SK-N-SH (cell line): Measurements from ENCODE around the gene TPRG1. TPM values are rescaled to one million over a fixed set of nuclear protein-coding genes. Genes with fewer than 3 reads are reported as not detected.

Source experiments
- CTCF ChIA-PET: fragments of 300-600, 350-600 bp; formaldehyde crosslinking; extraction: SDS; loops from one replicate; lab custom pipeline; 2021; lab: Yijun Ruan, JAX
- POLR2A ChIA-PET: fragments of 350-600 bp; sonication (Branson Sonifier 250); formaldehyde crosslinking; extraction: SDS; loops from one replicate; lab custom pipeline; 2020; ENCODE audit warnings: antibody characterized with exemption, inconsistent platforms; lab: Yijun Ruan, JAX
- DNase-seq: peaks from one replicate; pipeline ENCODE4 v3.0.0; 2012
- H2AFZ ChIP-seq: fragments of 200-600 bp; sonication (generic); 2 replicates; pipeline ENCODE4 v1.8.1; 2016; ENCODE audit warnings: antibody characterized with exemption, mild to moderate bottlenecking, low read depth
- H3F3A ChIP-seq: fragments of 200-600 bp; sonication (generic); replicated peaks from 2 replicates; pipeline ENCODE3; 2016; ENCODE audit warnings: antibody characterized with exemption, mild to moderate bottlenecking; ENCODE audit not compliant: insufficient read depth
- H3K27ac ChIP-seq, 2 experiments: fragments of 200-500 bp in 1 of 2; fragments of 200-600 bp in 1 of 2; sonication (Bioruptor generic) in 1 of 2; sonication (generic), shearing (Covaris generic) in 1 of 2; 2 replicates each; pipeline versions ENCODE4 v1.5.1 to v1.6.1; 2014 to 2016; ENCODE audit warnings: low read depth in 2 of 2, inconsistent platforms in 1 of 2, low read length in 1 of 2, mild to moderate bottlenecking in 1 of 2, mixed read lengths in 1 of 2
- H3K27me3 ChIP-seq: fragments of 200-600 bp; sonication (generic), shearing (Covaris generic); 2 replicates; pipeline ENCODE4 v1.6.1; 2016; ENCODE audit warnings: mixed run types; ENCODE audit not compliant: insufficient read depth
- H3K36me3 ChIP-seq, 2 experiments: fragments of 200-500 bp in 1 of 2; fragments of 200-600 bp in 1 of 2; sonication (Bioruptor generic) in 1 of 2; sonication (generic) in 1 of 2; replicated peaks in 1 of 2; 2 replicates each; pipeline versions ENCODE3 to v1.5.1; 2014 to 2016; ENCODE audit warnings: low read length in 1 of 2, mild to moderate bottlenecking in 1 of 2; ENCODE audit not compliant: insufficient read depth in 2 of 2, control insufficient read depth in 1 of 2
- H3K4me1 ChIP-seq, 2 experiments: fragments of 200-500 bp in 1 of 2; fragments of 200-600 bp in 1 of 2; sonication (Bioruptor generic) in 1 of 2; sonication (generic), shearing (Covaris generic) in 1 of 2; 2 replicates each; pipeline versions ENCODE4 v1.5.1 to v1.6.1; 2014 to 2016; ENCODE audit warnings: low read depth in 1 of 2, low read length in 1 of 2, mixed run types in 1 of 2; ENCODE audit not compliant: insufficient read depth in 2 of 2, control insufficient read depth in 1 of 2
- H3K4me2 ChIP-seq: fragments of 200-600 bp; sonication (generic), shearing (Covaris generic); 2 replicates; pipeline ENCODE4 v1.6.1; 2017; ENCODE audit warnings: mixed run types
- H3K4me3 ChIP-seq, 2 experiments: fragments of 200-500 bp in 1 of 2; fragments of 200-600 bp in 1 of 2; sonication (Bioruptor generic) in 1 of 2; sonication (generic), shearing (Covaris generic) in 1 of 2; 2 replicates each; pipeline versions ENCODE4 v1.5.1 to v1.8.1; 2014 to 2016; ENCODE audit warnings: low read depth in 2 of 2, inconsistent platforms in 1 of 2, low read length in 1 of 2, mild to moderate bottlenecking in 1 of 2, mixed read lengths in 1 of 2, moderate library complexity in 1 of 2
- H3K79me2 ChIP-seq: fragments of 200-600 bp; sonication (generic); 2 replicates; pipeline ENCODE4 v1.8.1; 2017; ENCODE audit warnings: mild to moderate bottlenecking; ENCODE audit not compliant: insufficient read depth
- H3K9ac ChIP-seq: fragments of 200-600 bp; sonication (generic); 2 replicates; pipeline ENCODE4 v1.6.1; 2017; ENCODE audit warnings: mixed run types
- H3K9me2 ChIP-seq: fragments of 200-600 bp; sonication (generic); 2 replicates; pipeline ENCODE4 v1.6.1; 2017; ENCODE audit warnings: mixed run types
- H3K9me3 ChIP-seq: fragments of 200-600 bp; sonication (generic); 2 replicates; pipeline ENCODE4 v1.6.1; 2017; ENCODE audit warnings: mixed run types, mild to moderate bottlenecking, moderate library complexity
- H4K20me1 ChIP-seq: fragments of 200-600 bp; sonication (generic); 2 replicates; pipeline ENCODE4 v1.6.1; 2017; ENCODE audit warnings: mild to moderate bottlenecking, mixed run types; ENCODE audit not compliant: insufficient read depth
- EZH2phosphoT487 ChIP-seq: fragments of 200-600 bp; sonication (generic); IDR thresholded peaks from 2 replicates; pipeline ENCODE4 v1.6.1; 2017; ENCODE audit warnings: low read depth, mixed run types, mild to moderate bottlenecking, antibody characterized with exemption, moderate library complexity, borderline replicate concordance
- FOXM1 ChIP-seq: IDR thresholded peaks from 2 replicates; pipeline ENCODE4 v1.4.0; 2012; ENCODE audit warnings: low read depth, mild to moderate bottlenecking
- NRF1 ChIP-seq: IDR thresholded peaks from 2 replicates; pipeline ENCODE4 v1.6.1; 2012; ENCODE audit warnings: low read depth, mild to moderate bottlenecking, low read length
- SMC3 ChIP-seq: IDR thresholded peaks from 2 replicates; pipeline ENCODE4 v1.6.1; 2012; ENCODE audit warnings: low read depth, low read length, improper control_type of control experiment
- TAF1 ChIP-seq: IDR thresholded peaks from 2 replicates; pipeline ENCODE4 v1.6.1; 2012; ENCODE audit warnings: low read depth, mild to moderate bottlenecking, low read length, moderate library complexity, borderline replicate concordance
- TCF12 ChIP-seq: IDR thresholded peaks from 2 replicates; pipeline ENCODE4 v1.4.0; 2012
- USF1 ChIP-seq: IDR thresholded peaks from 2 replicates; pipeline ENCODE4 v1.4.0; 2012; ENCODE audit warnings: low read depth, borderline replicate concordance
- WGBS: methylation state at CpG from one replicate; pipeline ENCODE4 v1.1.6; 2017; ENCODE audit warnings: low lambda C conversion rate; 5-methylcytosine and 5-hydroxymethylcytosine counted together
- polyA plus RNA-seq, 3 experiments: library from polyadenylated mRNA; depleted of rRNA; stranded (reverse); fragments of >200 nt; gene quantifications; 2 replicates each; pipeline ENCODE4 v1.2.3, GENCODE V29; 2012
- TF ChIP-seq, protein P1 (sequence below): IDR thresholded peaks from 2 replicates; pipeline ENCODE4 v1.4.0; 2012; ENCODE audit warnings: low read depth, borderline replicate concordance

The TPRG1 gene
- polyA plus RNA-seq, 1 of the 3 experiments (the other 2 are of a cell fraction) = 0.64 TPM

DNA sequence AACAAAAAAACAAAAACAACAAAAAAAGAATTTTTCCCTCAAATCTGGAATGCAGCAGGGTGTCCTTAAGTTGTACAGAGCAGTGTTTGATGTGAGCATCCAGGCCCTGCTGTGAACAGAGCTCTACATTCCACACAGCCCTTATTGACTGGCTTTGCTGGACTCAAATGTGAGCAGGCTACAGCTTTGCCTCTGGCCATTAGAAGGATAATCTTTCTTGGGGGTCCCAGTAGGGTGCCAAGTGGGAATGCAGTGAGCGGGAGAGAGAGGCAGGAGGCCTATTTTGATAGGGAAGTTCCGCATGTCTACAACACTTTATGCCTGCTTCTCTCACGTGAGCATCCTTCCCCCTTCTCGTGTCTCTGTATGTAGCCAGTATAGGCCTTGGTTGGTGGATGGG is 34.4 kb upstream of the TPRG1 start:
- H3K9me2 ChIP-seq = no peaks in the 10 kb centered on the region
- H3K4me2 ChIP-seq = no peak overlapping the region
- H3K4me3 ChIP-seq = no peak overlapping the region
- no peaks in the 10 kb centered on the region for H3K9me3 ChIP-seq
- no peak overlapping the region for H3K9ac ChIP-seq
- H3K36me3 ChIP-seq = no peaks in the 10 kb centered on the region
- H4K20me1 ChIP-seq = no peaks in the 10 kb centered on the region
- 48% methylated on average over 4 of the region's 4 CpGs for WGBS
- peaks cover 5% of the 10 kb centered on the region for H3F3A ChIP-seq
- H2AFZ ChIP-seq = no peak overlapping the region
- TF ChIP-seq NRF1 (no peak), EZH2phosphoT487 (no peak)
- H3K79me2 ChIP-seq = no peaks in the 10 kb centered on the region
- peaks cover 3 to 10% of the 10 kb centered on the region in 2 experiments; a peak in 1 of 4 replicates for H3K4me1 ChIP-seq
- ChIA-PET CTCF (interaction anchor here (0.9 to 12.8 kb wide), 6 partner anchors 9 to 1398 kb away, joined by 3 to 137 read pairs (median 8); no protein-coding TSS in a partner anchor), POLR2A (no interaction called here)
- no peak for DNase-seq
- H3K27me3 ChIP-seq = peaks cover 10% of the 10 kb centered on the region; the same call in 1 of the 2 replicates
- H3K27ac ChIP-seq = no peak overlapping the region

DNA sequence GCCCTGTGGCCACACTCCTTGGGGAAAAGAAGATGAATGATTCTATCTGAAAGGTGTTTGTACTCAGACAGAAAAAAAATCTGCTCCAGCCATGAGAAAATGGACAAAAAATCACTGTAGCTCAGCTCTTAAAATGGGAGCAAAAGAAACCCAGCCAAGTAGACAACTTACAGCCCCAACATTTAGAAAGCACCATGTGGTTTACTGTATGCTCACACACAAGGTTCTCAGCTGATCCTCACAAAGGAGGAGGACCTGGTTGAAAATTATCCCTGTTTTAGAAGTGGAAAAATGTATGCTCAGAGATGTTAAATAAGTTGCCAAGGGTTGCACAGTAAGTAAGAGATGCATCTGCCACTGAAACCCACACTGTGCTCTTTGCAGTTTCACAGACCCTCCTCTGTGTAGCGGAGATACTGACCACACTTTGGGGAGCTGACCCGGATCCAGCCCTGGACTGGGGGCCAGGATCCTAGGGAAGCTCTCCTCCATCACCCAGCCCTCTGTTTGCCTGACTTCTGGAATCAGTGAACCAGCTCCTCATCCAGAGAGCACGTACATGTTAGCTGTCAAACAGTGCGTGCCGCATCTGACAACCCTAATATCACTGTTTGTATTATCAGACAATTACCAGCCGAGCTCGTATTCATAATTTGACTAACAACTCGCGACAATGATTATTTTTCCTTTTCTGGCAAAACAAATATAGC is 32.7 kb upstream of the TPRG1 start:
- H2AFZ ChIP-seq = no peak overlapping the region
- peak overlapping the region in 1 of 2 experiments; percentile 28; a peak in 1 of 4 replicates for H3K27ac ChIP-seq
- H4K20me1 ChIP-seq = no peaks in the 10 kb centered on the region
- no peak overlapping the region for H3K4me2 ChIP-seq
- CTCF ChIA-PET = interaction anchor here (2.5 to 12.8 kb wide), 4 partner anchors 10 to 1400 kb away, joined by 8 to 137 read pairs (median 16); no protein-coding TSS in a partner anchor
- H3K9me2 ChIP-seq = no peaks in the 10 kb centered on the region
- no peak for TF ChIP-seq FOXM1
- TF ChIP-seq USF1 = no peak
- TF ChIP-seq SMC3 = no peak
- no peak for TF ChIP-seq TAF1
- no peak for TF ChIP-seq TCF12
- TF ChIP-seq, protein P1, sequence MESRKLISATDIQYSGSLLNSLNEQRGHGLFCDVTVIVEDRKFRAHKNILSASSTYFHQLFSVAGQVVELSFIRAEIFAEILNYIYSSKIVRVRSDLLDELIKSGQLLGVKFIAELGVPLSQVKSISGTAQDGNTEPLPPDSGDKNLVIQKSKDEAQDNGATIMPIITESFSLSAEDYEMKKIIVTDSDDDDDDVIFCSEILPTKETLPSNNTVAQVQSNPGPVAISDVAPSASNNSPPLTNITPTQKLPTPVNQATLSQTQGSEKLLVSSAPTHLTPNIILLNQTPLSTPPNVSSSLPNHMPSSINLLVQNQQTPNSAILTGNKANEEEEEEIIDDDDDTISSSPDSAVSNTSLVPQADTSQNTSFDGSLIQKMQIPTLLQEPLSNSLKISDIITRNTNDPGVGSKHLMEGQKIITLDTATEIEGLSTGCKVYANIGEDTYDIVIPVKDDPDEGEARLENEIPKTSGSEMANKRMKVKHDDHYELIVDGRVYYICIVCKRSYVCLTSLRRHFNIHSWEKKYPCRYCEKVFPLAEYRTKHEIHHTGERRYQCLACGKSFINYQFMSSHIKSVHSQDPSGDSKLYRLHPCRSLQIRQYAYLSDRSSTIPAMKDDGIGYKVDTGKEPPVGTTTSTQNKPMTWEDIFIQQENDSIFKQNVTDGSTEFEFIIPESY = no peak
- H3K79me2 ChIP-seq = no peaks in the 10 kb centered on the region
- 61% methylated on average over 7 of the region's 9 CpGs for WGBS
- no peak for DNase-seq
- no peaks in the 10 kb centered on the region for H3K9me3 ChIP-seq
- H3K27me3 ChIP-seq = peaks cover 10% of the 10 kb centered on the region; the same call in 1 of the 2 replicates
- H3K36me3 ChIP-seq = no peaks in the 10 kb centered on the region
- H3K9ac ChIP-seq = no peak overlapping the region
- POLR2A ChIA-PET = no interaction called here
- H3F3A ChIP-seq = no peaks in the 10 kb centered on the region
- peaks cover 0 to 10% of the 10 kb centered on the region in 2 experiments; a peak in 1 of 4 replicates for H3K4me1 ChIP-seq
- H3K4me3 ChIP-seq = no peak overlapping the region
